HepG2 (cell line): Measurements from ENCODE around the gene ASXL1. TPM values are rescaled to one million over a fixed set of nuclear protein-coding genes. Genes with fewer than 3 reads are reported as not detected.
A peak's percentile ranks its signal among the peaks of the same experiment; 100 is the strongest.

Source experiments
- CBX5 ChIP-seq: sonication (generic); formaldehyde crosslinking; IDR thresholded peaks from 2 replicates; pipeline ENCODE4 v1.4.0; 2020; ENCODE audit warnings: missing genetic modification reagents, borderline replicate concordance
- CTCF ChIP-seq: sonication (generic); formaldehyde crosslinking; IDR thresholded peaks from 2 replicates; pipeline ENCODE4 v1.5.0; 2020; ENCODE audit warnings: mild to moderate bottlenecking, missing genetic modification reagents, moderate library complexity
- FOXK1 ChIP-seq: sonication (generic); formaldehyde crosslinking; IDR thresholded peaks from 2 replicates; pipeline ENCODE4 v1.4.0; 2020; ENCODE audit warnings: low read depth, missing genetic modification reagents, borderline replicate concordance
- FOXK2 ChIP-seq: fragments of 450-650 bp; IDR thresholded peaks from 2 replicates; pipeline ENCODE4 v1.6.1; 2016
- HNF1B ChIP-seq: sonication (generic); formaldehyde crosslinking; IDR thresholded peaks from 2 replicates; pipeline ENCODE4 v1.5.1; 2020; ENCODE audit warnings: mild to moderate bottlenecking, moderate library complexity, missing genetic modification reagents
- NFKBIZ ChIP-seq: IDR thresholded peaks from 2 replicates; pipeline ENCODE4 v1.6.1; 2018; ENCODE audit warnings: missing genetic modification reagents, missing compliant biosample characterization
- PAX8 ChIP-seq: sonication (generic); formaldehyde crosslinking; IDR thresholded peaks from 2 replicates; pipeline ENCODE4 v1.8.0; 2022; ENCODE audit warnings: mild to moderate bottlenecking, missing genetic modification reagents, borderline replicate concordance
- PHF21A ChIP-seq: sonication (generic); formaldehyde crosslinking; IDR thresholded peaks from 2 replicates; pipeline ENCODE4 v1.5.0; 2020; ENCODE audit warnings: mild to moderate bottlenecking, missing genetic modification reagents
- RFX1 ChIP-seq: fragments of 450-650 bp; IDR thresholded peaks from 2 replicates; pipeline ENCODE4 v1.6.1; 2017
- TBX2 ChIP-seq: sonication (generic); formaldehyde crosslinking; IDR thresholded peaks from 2 replicates; pipeline ENCODE4 v1.5.0; 2020; ENCODE audit warnings: missing genetic modification reagents, mild to moderate bottlenecking, borderline replicate concordance
- TSC22D2 ChIP-seq: sonication (generic); formaldehyde crosslinking; IDR thresholded peaks from 2 replicates; pipeline ENCODE4 v1.5.1; 2020; ENCODE audit warnings: missing genetic modification reagents, mild to moderate bottlenecking, borderline replicate concordance
- ZBTB49 ChIP-seq: sonication (generic); formaldehyde crosslinking; IDR thresholded peaks from 2 replicates; pipeline ENCODE4 v1.4.0; 2020; ENCODE audit warnings: missing genetic modification reagents, borderline replicate concordance
- ZFP1 ChIP-seq: IDR thresholded peaks from 2 replicates; pipeline ENCODE4 v1.6.1; 2016
- ZIK1 ChIP-seq: sonication (generic); formaldehyde crosslinking; IDR thresholded peaks from 2 replicates; pipeline ENCODE4 v1.5.0; 2020; ENCODE audit warnings: mild to moderate bottlenecking, low read depth, missing genetic modification reagents, borderline replicate concordance
- ZMAT3 ChIP-seq: sonication (generic); formaldehyde crosslinking; conservative IDR thresholded peaks from 2 replicates; pipeline ENCODE4 v1.7.0; 2021; ENCODE audit warnings: missing genetic modification reagents
- ZMYM4 ChIP-seq: sonication (generic); formaldehyde crosslinking; IDR thresholded peaks from 2 replicates; pipeline ENCODE4 v1.8.1; 2023; ENCODE audit warnings: mild to moderate bottlenecking, missing genetic modification reagents
- ZNF790 ChIP-seq: sonication (generic); formaldehyde crosslinking; IDR thresholded peaks from 2 replicates; pipeline ENCODE4 v1.8.0; 2022; ENCODE audit warnings: missing genetic modification reagents, mild to moderate bottlenecking, borderline replicate concordance
- ZNF850 ChIP-seq: sonication (generic); formaldehyde crosslinking; conservative IDR thresholded peaks from 2 replicates; pipeline ENCODE4 v1.9.0; 2021; ENCODE audit warnings: mild to moderate bottlenecking, missing genetic modification reagents
- polyA plus RNA-seq, 8 experiments: library from polyadenylated mRNA; depleted of rRNA in 3 of 8; stranded (reverse) in 7 of 8; unstranded in 1 of 8; fragments of >200 nt; fragmentation: Illumina TruSeq in 4 of 8; extraction: Trizol in 4 of 8; gene quantifications; 2 replicates each; pipeline versions ENCODE4 v1.2.1 to v1.2.3, GENCODE V29; 2011 to 2016; ENCODE audit warnings: low read depth in 4 of 8, missing spikeins in 1 of 8, mixed read lengths in 1 of 8; ENCODE audit not compliant: insufficient read depth in 1 of 8
- total RNA-seq, 5 experiments: library from RNA; depleted of rRNA; stranded (reverse); fragments of >200 nt; fragmentation: Illumina TruSeq; extraction: Trizol; gene quantifications; 2 replicates each; pipeline ENCODE4 v1.2.3, GENCODE V29; 2016; ENCODE audit warnings: low read depth in 1 of 5
- TF ChIP-seq, protein P1 (sequence below): sonication (generic); formaldehyde crosslinking; IDR thresholded peaks from 2 replicates; pipeline ENCODE4 v1.8.1; 2023; ENCODE audit warnings: mild to moderate bottlenecking, missing genetic modification reagents
- TF ChIP-seq, protein P2 (sequence below): IDR thresholded peaks from 2 replicates; pipeline ENCODE4 v1.6.1; 2016; ENCODE audit warnings: mild to moderate bottlenecking, missing biosample characterization, missing genetic modification reagents

The ASXL1 gene
- total and polyA plus RNA-seq, 2 of the 13 experiments (the other 11 are each of a cell fraction or from before 2014, with no cell fraction given) = 62.1 to 74.8 TPM

- TF ChIP-seq ZIK1 = 0 out of 2 replicates have a peak, but pooled peaks have one; percentile 11
- no peak for TF ChIP-seq ZFP1 (CRISPR knock-in tag)
- no peak for TF ChIP-seq HNF1B (CRISPR knock-in tag)
- TF ChIP-seq TBX2 = 0 out of 2 replicates have a peak, but pooled peaks have one; percentile 7
- TF ChIP-seq ZNF850 (CRISPR knock-in tag) = no peak
- no peak for TF ChIP-seq FOXK2
- TF ChIP-seq ZMYM4 (CRISPR knock-in tag) = no peak; the same call in 1 of the 2 replicates
- no peak; the same call in 1 of the 2 replicates for TF ChIP-seq CTCF (CRISPR knock-in tag)
- TF ChIP-seq, protein P1, sequence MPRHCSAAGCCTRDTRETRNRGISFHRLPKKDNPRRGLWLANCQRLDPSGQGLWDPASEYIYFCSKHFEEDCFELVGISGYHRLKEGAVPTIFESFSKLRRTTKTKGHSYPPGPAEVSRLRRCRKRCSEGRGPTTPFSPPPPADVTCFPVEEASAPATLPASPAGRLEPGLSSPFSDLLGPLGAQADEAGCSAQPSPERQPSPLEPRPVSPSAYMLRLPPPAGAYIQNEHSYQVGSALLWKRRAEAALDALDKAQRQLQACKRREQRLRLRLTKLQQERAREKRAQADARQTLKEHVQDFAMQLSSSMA (CRISPR knock-in tag) = no peak
- TF ChIP-seq RFX1 = no peak
- TF ChIP-seq ZMAT3 = no peak
- TF ChIP-seq PHF21A (CRISPR knock-in tag) = no peak
- TF ChIP-seq TSC22D2 (CRISPR knock-in tag) = 0 out of 2 replicates have a peak, but pooled peaks have one; percentile 2
- TF ChIP-seq FOXK1 (CRISPR knock-in tag) = no peak
- TF ChIP-seq CBX5 (CRISPR knock-in tag) = no peak
- TF ChIP-seq PAX8 (CRISPR knock-in tag) = no peak
- no peak for TF ChIP-seq NFKBIZ (CRISPR knock-in tag)
- TF ChIP-seq ZNF790 (CRISPR knock-in tag) = no peak
- TF ChIP-seq, protein P2, sequence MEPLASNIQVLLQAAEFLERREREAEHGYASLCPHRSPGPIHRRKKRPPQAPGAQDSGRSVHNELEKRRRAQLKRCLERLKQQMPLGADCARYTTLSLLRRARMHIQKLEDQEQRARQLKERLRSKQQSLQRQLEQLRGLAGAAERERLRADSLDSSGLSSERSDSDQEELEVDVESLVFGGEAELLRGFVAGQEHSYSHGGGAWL (CRISPR knock-in tag) = 0 out of 2 replicates have a peak, but pooled peaks have one; percentile 13
- no peak for TF ChIP-seq ZBTB49
Measured at GRCh38 chr20:32484225-32484957, 126.3 kb downstream of the ASXL1 start (continued).
